Panc1 (cell line): ENCODE data around the gene HGFAC. TPM values are rescaled to one million over a fixed set of nuclear protein-coding genes. Genes with fewer than 3 reads are reported as not detected.

Experiments used
- ATAC-seq: fragments of 200-7000 bp; cut with Tn5 transposase; 2 replicates; pipeline ENCODE4 v1.9.1; 2020; ENCODE audit warnings: mild to moderate bottlenecking, moderate library complexity
- BruUV-seq: library from RNA; stranded (reverse); fragments of 400-500 nt; replicated peaks from 2 replicates; lab custom pipeline; 2021; lab: Mats Ljungman, UMichigan
- CTCF ChIA-PET: fragments of 300-600 bp; sonication (Branson Sonifier 250); formaldehyde crosslinking; loops from one replicate; lab custom pipeline; 2022; ENCODE audit warnings: antibody characterized with exemption; lab: Charles Lee
- POLR2A ChIA-PET: fragments of 300-600 bp; sonication (Branson Sonifier 250); formaldehyde crosslinking; loops from one replicate; lab custom pipeline; 2022; ENCODE audit warnings: antibody characterized with exemption; lab: Charles Lee
- DNase-seq: peaks from one replicate; pipeline ENCODE4 v3.0.0-alpha.2; 2010; ENCODE audit warnings: low read depth, low spot score
- H3K27ac ChIP-seq: 2 replicates; pipeline ENCODE4 v1.5.1; 2011; ENCODE audit warnings: mild to moderate bottlenecking, low read length, inconsistent platforms
- H3K27me3 ChIP-seq: fragments of 200-500 bp; sonication (Bioruptor generic); 2 replicates; pipeline ENCODE4 v1.6.0; 2014; ENCODE audit warnings: low read length, inconsistent platforms; ENCODE audit not compliant: control insufficient read depth, insufficient read depth
- H3K36me3 ChIP-seq: fragments of 200-500 bp; sonication (Bioruptor generic); 2 replicates; pipeline ENCODE4 v1.5.1; 2014; ENCODE audit warnings: inconsistent platforms, mild to moderate bottlenecking, low read length, moderate library complexity; ENCODE audit not compliant: control insufficient read depth, insufficient read depth
- H3K4me1 ChIP-seq: 2 replicates; pipeline ENCODE4 v1.5.1; 2011; ENCODE audit warnings: inconsistent platforms, mild to moderate bottlenecking, low read length, moderate library complexity; ENCODE audit not compliant: control insufficient read depth, insufficient read depth
- H3K4me3 ChIP-seq, 2 experiments: 2 replicates each; pipeline ENCODE4 v1.5.1; 2011 to 2012; ENCODE audit warnings: low read depth in 2 of 2, low read length in 2 of 2, mild to moderate bottlenecking in 2 of 2, inconsistent platforms in 1 of 2, moderate library complexity in 1 of 2
- H3K9me3 ChIP-seq: fragments of 200-500 bp; sonication (Bioruptor generic); 2 replicates; pipeline ENCODE4 v1.5.1; 2014; ENCODE audit warnings: low read depth, mild to moderate bottlenecking, inconsistent platforms, low read length, moderate library complexity; ENCODE audit not compliant: control insufficient read depth, insufficient read depth
- CTCF ChIP-seq: fragments of 450-650 bp; IDR thresholded peaks from 2 replicates; pipeline ENCODE4 v1.5.1; 2017; ENCODE audit warnings: mild to moderate bottlenecking
- POLR2AphosphoS5 ChIP-seq: IDR thresholded peaks from 2 replicates; pipeline ENCODE4 v1.6.1; 2012; ENCODE audit warnings: mild to moderate bottlenecking, low read depth, low read length, moderate library complexity
- REST ChIP-seq, 2 experiments: IDR thresholded peaks; 2 replicates each; pipeline ENCODE4 v1.6.1; 2011 to 2012; ENCODE audit warnings: low read depth in 2 of 2, control low read depth in 1 of 2, low read length in 1 of 2, mild to moderate bottlenecking in 1 of 2, moderate library complexity in 1 of 2; ENCODE audit not compliant: insufficient read depth in 1 of 2
- SIN3A ChIP-seq: IDR thresholded peaks from 2 replicates; pipeline ENCODE4 v1.6.1; 2012; ENCODE audit warnings: low read depth, mild to moderate bottlenecking, low read length, moderate library complexity, borderline replicate concordance; ENCODE audit not compliant: insufficient read depth
- TCF7L2 ChIP-seq: IDR thresholded peaks from 2 replicates; pipeline ENCODE4 v1.6.1; 2011; ENCODE audit warnings: mild to moderate bottlenecking, low read depth, low read length, inconsistent platforms
- in situ Hi-C: cut with HindIII; loops from 2 replicates; pipeline ENCODE4 v1.10.0; 2016; ENCODE audit warnings: low sequenced_read_pairs, low pct_unique_long_range_greater_than_20kb
- intact Hi-C: fragments of 100-400 bp; cut with micrococcal nuclease; formaldehyde crosslinking; loops from one replicate; pipeline ENCODE4 v1.10.0; 2022; ENCODE audit not compliant: unreplicated experiment
- total RNA-seq: library from RNA; stranded (reverse); gene quantifications from one replicate; pipeline ENCODE4 v1.2.1, GENCODE V29; 2021; ENCODE audit not compliant: unreplicated experiment

HGFAC gene
- total RNA-seq, 1 experiment from 2014 or later = 0.59 TPM

GRCh38 chr4:3450643-3451042, 8.9 kb downstream of the HGFAC start:
- Histone ChIP-seq H3K9me3 (no peaks in the 10 kb centered on the region), H3K36me3 (no peaks in the 10 kb centered on the region), H3K27ac (no peak overlapping the region), H3K27me3 (no peaks in the 10 kb centered on the region), H3K4me1 (no peaks in the 10 kb centered on the region), H3K4me3 (no peak overlapping the region)
- BruUV-seq = no TSS peak
- ATAC-seq (no peak), DNase-seq (no peak)
- intact Hi-C loops = no loop called here
- TF ChIP-seq TCF7L2 (no peak), POLR2AphosphoS5 (no peak), CTCF (no peak), SIN3A (no peak), REST (IDR thresholded peaks at IDR 0.05; ENCODE audit: insufficient read depth in 1 of 2, low read depth in 2 of 2, low read length in 1 of 2) (no peak)
- in situ Hi-C loops = no loop called here
- CTCF ChIA-PET = no interaction called here
- POLR2A ChIA-PET = no interaction called here

GRCh38 chr4:3451956-3452355, 10.2 kb downstream of the HGFAC start:
- H3K4me1 ChIP-seq = no peaks in the 10 kb centered on the region
- ATAC-seq = no peak
- H3K27ac ChIP-seq = no peak overlapping the region
- no peak for TF ChIP-seq POLR2AphosphoS5
- TF ChIP-seq TCF7L2 = no peak
- TF ChIP-seq SIN3A = no peak
- TF ChIP-seq CTCF = no peak
- TF ChIP-seq REST (IDR thresholded peaks at IDR 0.05; ENCODE audit: insufficient read depth in 1 of 2, low read depth in 2 of 2, low read length in 1 of 2) = no peak
- H3K36me3 ChIP-seq = no peaks in the 10 kb centered on the region
- BruUV-seq = no TSS peak
- no peaks in the 10 kb centered on the region for H3K9me3 ChIP-seq
- in situ Hi-C loops (no loop called here), intact Hi-C loops (no loop called here)
- no peaks in the 10 kb centered on the region for H3K27me3 ChIP-seq
- no peak overlapping the region for H3K4me3 ChIP-seq
- no peak for DNase-seq
- POLR2A ChIA-PET = no interaction called here
- CTCF ChIA-PET = no interaction called here
